ENCODE results near the gene NALCN. TPM values are rescaled to one million over a fixed set of nuclear protein-coding genes. Genes with fewer than 3 reads are reported as not detected.

NALCN gene
- total and polyA plus RNA-seq, 4 donors, result 0.09 to 0.92 (median 0.18) TPM

DNA sequence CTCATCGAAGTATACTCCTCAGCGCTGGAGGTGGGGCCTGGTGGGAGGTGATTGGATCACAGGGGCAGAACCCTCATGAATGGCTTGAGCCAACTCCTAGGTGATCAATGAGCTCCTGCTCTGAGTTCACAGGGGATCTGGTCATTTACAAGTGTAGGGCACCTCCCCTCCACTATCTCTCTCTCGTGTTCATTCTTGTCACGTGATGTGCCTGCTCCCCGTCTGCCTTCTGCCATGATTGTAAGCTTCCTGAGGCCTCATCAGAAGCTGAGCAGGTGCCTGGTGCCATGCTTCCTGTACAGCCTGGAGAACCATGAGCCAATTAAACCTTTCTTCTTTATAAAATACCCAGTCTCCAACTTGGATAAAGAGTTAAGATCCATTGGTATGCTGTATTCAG, 61.4 kb downstream of the NALCN start:
- Histone ChIP-seq H3K27me3 (ENCODE audit: control insufficient read depth in 4 of 4, insufficient read depth in 4 of 4, low read length in 3 of 4) (no peaks in the 10 kb centered on the region), H3K9ac (ENCODE audit: low read depth in 1 of 2, low read length in 2 of 2) (no peak overlapping the region), H3K4me3 (ENCODE audit: low read depth in 1 of 3, low read length in 3 of 3) (no peak overlapping the region), H3K9me3 (ENCODE audit: control insufficient read depth in 4 of 4, low read length in 3 of 4) (no peaks in the 10 kb centered on the region), H3K27ac (ENCODE audit: low read depth in 1 of 2, low read length in 2 of 2) (no peak overlapping the region), H3K36me3 (ENCODE audit: control insufficient read depth in 4 of 4, insufficient read depth in 3 of 4, low read depth in 1 of 4, low read length in 3 of 4) (no peaks in the 10 kb centered on the region), H3K4me1 (ENCODE audit: control insufficient read depth in 4 of 4, insufficient read depth in 4 of 4, low read length in 3 of 4) (no peaks in the 10 kb centered on the region)
- no peak for DNase-seq (ENCODE audit: low spot score)
- WGBS, result 77% methylated on average over 5 of the region's 5 CpGs
- TF ChIP-seq JUND (IDR thresholded peaks at IDR 0.05) (no peak), GABPA (IDR thresholded peaks at IDR 0.05 in 1 of 2, conservative IDR thresholded peaks at IDR 0.05 in 1 of 2) (no peak), SP1 (IDR thresholded peaks at IDR 0.05) (no peak), RAD21 (IDR thresholded peaks at IDR 0.05) (no peak), HNF4G (IDR thresholded peaks at IDR 0.05) (no peak), EGR1 (IDR thresholded peaks at IDR 0.05; ENCODE audit: low read depth in 2 of 2) (no peak), YY1 (IDR thresholded peaks at IDR 0.05) (no peak)
- TF ChIP-seq, protein P1, sequence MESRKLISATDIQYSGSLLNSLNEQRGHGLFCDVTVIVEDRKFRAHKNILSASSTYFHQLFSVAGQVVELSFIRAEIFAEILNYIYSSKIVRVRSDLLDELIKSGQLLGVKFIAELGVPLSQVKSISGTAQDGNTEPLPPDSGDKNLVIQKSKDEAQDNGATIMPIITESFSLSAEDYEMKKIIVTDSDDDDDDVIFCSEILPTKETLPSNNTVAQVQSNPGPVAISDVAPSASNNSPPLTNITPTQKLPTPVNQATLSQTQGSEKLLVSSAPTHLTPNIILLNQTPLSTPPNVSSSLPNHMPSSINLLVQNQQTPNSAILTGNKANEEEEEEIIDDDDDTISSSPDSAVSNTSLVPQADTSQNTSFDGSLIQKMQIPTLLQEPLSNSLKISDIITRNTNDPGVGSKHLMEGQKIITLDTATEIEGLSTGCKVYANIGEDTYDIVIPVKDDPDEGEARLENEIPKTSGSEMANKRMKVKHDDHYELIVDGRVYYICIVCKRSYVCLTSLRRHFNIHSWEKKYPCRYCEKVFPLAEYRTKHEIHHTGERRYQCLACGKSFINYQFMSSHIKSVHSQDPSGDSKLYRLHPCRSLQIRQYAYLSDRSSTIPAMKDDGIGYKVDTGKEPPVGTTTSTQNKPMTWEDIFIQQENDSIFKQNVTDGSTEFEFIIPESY (IDR thresholded peaks at IDR 0.05), result no peak
- TF ChIP-seq, protein P2, sequence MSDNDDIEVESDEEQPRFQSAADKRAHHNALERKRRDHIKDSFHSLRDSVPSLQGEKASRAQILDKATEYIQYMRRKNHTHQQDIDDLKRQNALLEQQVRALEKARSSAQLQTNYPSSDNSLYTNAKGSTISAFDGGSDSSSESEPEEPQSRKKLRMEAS (IDR thresholded peaks at IDR 0.05), result no peak

DNA sequence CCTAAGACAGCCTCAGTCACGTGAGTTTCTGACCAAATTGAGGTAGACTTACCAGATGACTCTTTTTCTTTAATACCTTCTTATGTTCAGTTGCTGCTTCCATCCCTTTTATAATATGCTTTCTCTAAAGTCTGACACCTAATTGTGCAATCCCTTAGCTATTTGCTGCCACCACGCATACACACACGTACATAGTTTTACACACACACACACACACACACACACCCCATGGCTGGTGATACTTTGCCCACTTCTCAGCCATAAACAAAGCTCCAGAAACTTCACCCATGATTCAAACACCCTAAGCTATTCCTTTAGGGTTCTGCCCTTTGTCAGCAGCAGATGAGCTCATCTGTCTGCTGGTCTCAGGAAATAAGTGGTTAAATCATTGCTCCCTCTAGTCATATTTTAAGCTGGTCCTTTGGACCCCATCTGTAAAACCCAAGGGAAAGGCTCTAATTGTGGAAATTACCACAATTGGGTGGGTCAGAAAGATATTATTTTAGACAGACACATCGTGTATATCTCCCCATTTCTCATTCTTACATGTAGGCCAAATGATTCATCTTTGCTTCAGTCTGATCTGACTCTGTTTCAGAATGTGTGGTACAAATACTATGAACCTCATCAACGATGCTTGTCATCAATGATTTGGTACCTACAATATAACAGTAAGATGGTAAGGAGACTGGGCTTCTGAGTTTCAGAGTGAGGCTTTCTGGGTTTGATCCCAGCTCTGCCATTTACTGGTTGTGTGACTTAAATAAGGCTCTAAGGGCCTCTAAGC, 69.2 kb downstream of the NALCN start:
- H3K9me3 ChIP-seq (ENCODE audit: control insufficient read depth in 4 of 4, low read length in 3 of 4), result peaks cover 0 to 2% (median 0%) of the 10 kb centered on the region in 4 donors
- TF ChIP-seq JUND (IDR thresholded peaks at IDR 0.05) (no peak), YY1 (IDR thresholded peaks at IDR 0.05) (no peak), HNF4G (IDR thresholded peaks at IDR 0.05) (no peak), RXRA (IDR thresholded peaks at IDR 0.05) (no peak), HNF4A (conservative IDR thresholded peaks at IDR 0.05) (no peak), RAD21 (IDR thresholded peaks at IDR 0.05) (no peak), FOXA2 (IDR thresholded peaks at IDR 0.05) (no peak), GABPA (IDR thresholded peaks at IDR 0.05 in 1 of 2, conservative IDR thresholded peaks at IDR 0.05 in 1 of 2) (no peak), NR2F2 (IDR thresholded peaks at IDR 0.05) (no peak), SP1 (IDR thresholded peaks at IDR 0.05) (no peak), EGR1 (IDR thresholded peaks at IDR 0.05; ENCODE audit: low read depth in 2 of 2) (no peak)
- TF ChIP-seq, protein P3, sequence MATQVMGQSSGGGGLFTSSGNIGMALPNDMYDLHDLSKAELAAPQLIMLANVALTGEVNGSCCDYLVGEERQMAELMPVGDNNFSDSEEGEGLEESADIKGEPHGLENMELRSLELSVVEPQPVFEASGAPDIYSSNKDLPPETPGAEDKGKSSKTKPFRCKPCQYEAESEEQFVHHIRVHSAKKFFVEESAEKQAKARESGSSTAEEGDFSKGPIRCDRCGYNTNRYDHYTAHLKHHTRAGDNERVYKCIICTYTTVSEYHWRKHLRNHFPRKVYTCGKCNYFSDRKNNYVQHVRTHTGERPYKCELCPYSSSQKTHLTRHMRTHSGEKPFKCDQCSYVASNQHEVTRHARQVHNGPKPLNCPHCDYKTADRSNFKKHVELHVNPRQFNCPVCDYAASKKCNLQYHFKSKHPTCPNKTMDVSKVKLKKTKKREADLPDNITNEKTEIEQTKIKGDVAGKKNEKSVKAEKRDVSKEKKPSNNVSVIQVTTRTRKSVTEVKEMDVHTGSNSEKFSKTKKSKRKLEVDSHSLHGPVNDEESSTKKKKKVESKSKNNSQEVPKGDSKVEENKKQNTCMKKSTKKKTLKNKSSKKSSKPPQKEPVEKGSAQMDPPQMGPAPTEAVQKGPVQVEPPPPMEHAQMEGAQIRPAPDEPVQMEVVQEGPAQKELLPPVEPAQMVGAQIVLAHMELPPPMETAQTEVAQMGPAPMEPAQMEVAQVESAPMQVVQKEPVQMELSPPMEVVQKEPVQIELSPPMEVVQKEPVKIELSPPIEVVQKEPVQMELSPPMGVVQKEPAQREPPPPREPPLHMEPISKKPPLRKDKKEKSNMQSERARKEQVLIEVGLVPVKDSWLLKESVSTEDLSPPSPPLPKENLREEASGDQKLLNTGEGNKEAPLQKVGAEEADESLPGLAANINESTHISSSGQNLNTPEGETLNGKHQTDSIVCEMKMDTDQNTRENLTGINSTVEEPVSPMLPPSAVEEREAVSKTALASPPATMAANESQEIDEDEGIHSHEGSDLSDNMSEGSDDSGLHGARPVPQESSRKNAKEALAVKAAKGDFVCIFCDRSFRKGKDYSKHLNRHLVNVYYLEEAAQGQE (IDR thresholded peaks at IDR 0.05), result no peak
- TF ChIP-seq, protein P4, sequence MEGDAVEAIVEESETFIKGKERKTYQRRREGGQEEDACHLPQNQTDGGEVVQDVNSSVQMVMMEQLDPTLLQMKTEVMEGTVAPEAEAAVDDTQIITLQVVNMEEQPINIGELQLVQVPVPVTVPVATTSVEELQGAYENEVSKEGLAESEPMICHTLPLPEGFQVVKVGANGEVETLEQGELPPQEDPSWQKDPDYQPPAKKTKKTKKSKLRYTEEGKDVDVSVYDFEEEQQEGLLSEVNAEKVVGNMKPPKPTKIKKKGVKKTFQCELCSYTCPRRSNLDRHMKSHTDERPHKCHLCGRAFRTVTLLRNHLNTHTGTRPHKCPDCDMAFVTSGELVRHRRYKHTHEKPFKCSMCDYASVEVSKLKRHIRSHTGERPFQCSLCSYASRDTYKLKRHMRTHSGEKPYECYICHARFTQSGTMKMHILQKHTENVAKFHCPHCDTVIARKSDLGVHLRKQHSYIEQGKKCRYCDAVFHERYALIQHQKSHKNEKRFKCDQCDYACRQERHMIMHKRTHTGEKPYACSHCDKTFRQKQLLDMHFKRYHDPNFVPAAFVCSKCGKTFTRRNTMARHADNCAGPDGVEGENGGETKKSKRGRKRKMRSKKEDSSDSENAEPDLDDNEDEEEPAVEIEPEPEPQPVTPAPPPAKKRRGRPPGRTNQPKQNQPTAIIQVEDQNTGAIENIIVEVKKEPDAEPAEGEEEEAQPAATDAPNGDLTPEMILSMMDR (IDR thresholded peaks at IDR 0.05; ENCODE audit: low read depth, low read length, missing input control), result no peak
- TF ChIP-seq, protein P1 (IDR thresholded peaks at IDR 0.05), result no peak
- TF ChIP-seq, protein P2 (IDR thresholded peaks at IDR 0.05), result no peak
- TF ChIP-seq, protein P5, sequence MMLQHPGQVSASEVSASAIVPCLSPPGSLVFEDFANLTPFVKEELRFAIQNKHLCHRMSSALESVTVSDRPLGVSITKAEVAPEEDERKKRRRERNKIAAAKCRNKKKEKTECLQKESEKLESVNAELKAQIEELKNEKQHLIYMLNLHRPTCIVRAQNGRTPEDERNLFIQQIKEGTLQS (IDR thresholded peaks at IDR 0.05), result no peak
- H3K27ac ChIP-seq (ENCODE audit: low read depth in 1 of 2, low read length in 2 of 2), result no peak overlapping the region
- 56% methylated on average over 5 of the region's 5 CpGs for WGBS
- no peaks in the 10 kb centered on the region for H3K27me3 ChIP-seq (ENCODE audit: control insufficient read depth in 4 of 4, insufficient read depth in 4 of 4, low read length in 3 of 4)
- no peaks in the 10 kb centered on the region for H3K4me1 ChIP-seq (ENCODE audit: control insufficient read depth in 4 of 4, insufficient read depth in 4 of 4, low read length in 3 of 4)
- H3K9ac ChIP-seq (ENCODE audit: low read depth in 1 of 2, low read length in 2 of 2), result no peak overlapping the region
- H3K4me3 ChIP-seq (ENCODE audit: low read depth in 1 of 3, low read length in 3 of 3), result no peak overlapping the region
- H3K36me3 ChIP-seq (ENCODE audit: control insufficient read depth in 4 of 4, insufficient read depth in 3 of 4, low read depth in 1 of 4, low read length in 3 of 4), result no peaks in the 10 kb centered on the region
- no peak for DNase-seq (ENCODE audit: low spot score)

Data from liver (tissue), 9 donors.